OCI-LY1 (cell line): ENCODE measurements around the gene ALG8.

ENCODE experiments used
- CTCF ChIP-seq: fragments of 200-600 bp; sonication (generic), shearing (Covaris generic); IDR thresholded peaks from 2 replicates; pipeline ENCODE4 v1.5.1; 2017; ENCODE audit warnings: mild to moderate bottlenecking, antibody characterized with exemption, low read length, moderate library complexity, mixed read lengths
- EZH2 ChIP-seq: fragments of 200-600 bp; sonication (generic), shearing (Covaris generic); IDR thresholded peaks from 2 replicates; pipeline ENCODE4 v1.8.0; 2017; ENCODE audit warnings: borderline replicate concordance, mixed run types, mild to moderate bottlenecking, antibody characterized with exemption, low read length, moderate library complexity, mixed read lengths

- TF ChIP-seq CTCF (no peak), EZH2 (no peak)
These were observed 16.9 kb upstream of the ALG8 start for GRCh38 chr11:78156127-78156844.
